ENCODE measurements around the gene SLC23A3. TPM values are rescaled to one million over a fixed set of nuclear protein-coding genes. Genes with fewer than 3 reads are reported as not detected.

The SLC23A3 gene
- total and polyA plus RNA-seq, 12 donors, result 0.28 to 2.1 (median 0.47) TPM

DNA sequence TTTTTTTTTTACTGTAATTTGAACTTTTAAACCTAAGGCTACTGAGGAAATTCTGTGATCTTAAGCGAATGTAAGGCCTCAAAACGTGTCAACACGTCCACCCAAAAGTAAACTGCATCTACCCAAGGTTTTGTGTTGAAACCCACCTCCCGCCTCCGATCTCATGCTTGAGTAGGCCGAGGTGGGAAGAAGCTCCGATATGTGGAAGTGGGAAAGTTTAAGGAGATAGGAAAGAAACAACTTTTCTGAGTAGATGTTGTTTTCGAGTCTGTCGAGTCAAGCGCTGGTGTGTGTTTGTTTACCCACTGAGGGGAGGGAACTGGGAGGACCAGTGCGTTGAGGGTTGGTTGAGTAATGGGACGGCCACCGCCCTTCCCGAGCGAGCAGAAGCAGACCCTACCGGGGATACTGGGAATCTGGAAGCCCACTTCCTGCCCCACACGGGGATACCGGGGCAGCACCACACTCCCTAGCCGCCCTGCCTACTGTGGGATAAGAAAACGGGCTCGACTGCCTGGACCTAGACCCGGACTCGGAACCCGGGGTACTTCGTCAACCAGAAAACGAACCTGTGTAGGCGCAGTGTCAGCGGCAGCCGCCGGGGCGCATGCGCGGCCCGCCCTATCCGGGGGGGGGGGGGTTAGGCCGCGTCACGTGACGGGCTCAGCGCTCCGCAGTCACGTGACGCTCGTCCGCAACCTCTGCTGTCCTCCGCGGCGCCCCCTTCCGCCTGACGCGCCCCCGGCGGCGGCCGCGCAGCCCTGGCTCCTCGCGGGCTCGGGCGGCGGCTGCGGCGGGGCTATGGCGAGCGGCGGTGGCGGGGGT, 7.9 kb upstream of the SLC23A3 start, which contains the start of gene RETREG2:
Gene RETREG2 (plus strand): TSS at position 724 of the 825 bp plus-strand sequence. CDS start 78 bp downstream, at position 802.
- 1% methylated on average over 58 to 67 of the region's 67 CpGs for WGBS, 2 donors
- DNase-seq, result peak; percentile 86 to 89
- intact Hi-C loops (cut with DNase I), result loop anchor here in 8 of 10 donors (1.0 to 10.0 kb wide), 10 partner anchors 17 to 210 kb away; partner anchors contain the start of genes DNPEP (in 4 of the 8), ZFAND2B (in 4 of the 8), NHEJ1 (in 3 of the 8) and ABCB6 (in 2 of the 8)
- no peaks in the 10 kb centered on the region for H3K9me3 ChIP-seq
- peaks cover 4 to 63% (median 56%) of the 10 kb centered on the region in 9 donors for H3K36me3 ChIP-seq
- no peaks in the 10 kb centered on the region for H3K27me3 ChIP-seq
- peak within 1 kb of the TSS; percentile 42 to 97 (median 92) for H3K4me3 ChIP-seq
- peak; percentile 77 to 93 (median 84) for ATAC-seq
- TF ChIP-seq, protein P1, sequence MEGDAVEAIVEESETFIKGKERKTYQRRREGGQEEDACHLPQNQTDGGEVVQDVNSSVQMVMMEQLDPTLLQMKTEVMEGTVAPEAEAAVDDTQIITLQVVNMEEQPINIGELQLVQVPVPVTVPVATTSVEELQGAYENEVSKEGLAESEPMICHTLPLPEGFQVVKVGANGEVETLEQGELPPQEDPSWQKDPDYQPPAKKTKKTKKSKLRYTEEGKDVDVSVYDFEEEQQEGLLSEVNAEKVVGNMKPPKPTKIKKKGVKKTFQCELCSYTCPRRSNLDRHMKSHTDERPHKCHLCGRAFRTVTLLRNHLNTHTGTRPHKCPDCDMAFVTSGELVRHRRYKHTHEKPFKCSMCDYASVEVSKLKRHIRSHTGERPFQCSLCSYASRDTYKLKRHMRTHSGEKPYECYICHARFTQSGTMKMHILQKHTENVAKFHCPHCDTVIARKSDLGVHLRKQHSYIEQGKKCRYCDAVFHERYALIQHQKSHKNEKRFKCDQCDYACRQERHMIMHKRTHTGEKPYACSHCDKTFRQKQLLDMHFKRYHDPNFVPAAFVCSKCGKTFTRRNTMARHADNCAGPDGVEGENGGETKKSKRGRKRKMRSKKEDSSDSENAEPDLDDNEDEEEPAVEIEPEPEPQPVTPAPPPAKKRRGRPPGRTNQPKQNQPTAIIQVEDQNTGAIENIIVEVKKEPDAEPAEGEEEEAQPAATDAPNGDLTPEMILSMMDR (IDR thresholded peaks at IDR 0.05), result peak in 6 of 9 donors; percentile 25 to 70 (median 38)
- peak within 1 kb of the TSS; percentile 89 to 100 (median 99) for H3K27ac ChIP-seq
- peaks cover 11 to 58% (median 37%) of the 10 kb centered on the region in 9 donors for H3K4me1 ChIP-seq

DNA sequence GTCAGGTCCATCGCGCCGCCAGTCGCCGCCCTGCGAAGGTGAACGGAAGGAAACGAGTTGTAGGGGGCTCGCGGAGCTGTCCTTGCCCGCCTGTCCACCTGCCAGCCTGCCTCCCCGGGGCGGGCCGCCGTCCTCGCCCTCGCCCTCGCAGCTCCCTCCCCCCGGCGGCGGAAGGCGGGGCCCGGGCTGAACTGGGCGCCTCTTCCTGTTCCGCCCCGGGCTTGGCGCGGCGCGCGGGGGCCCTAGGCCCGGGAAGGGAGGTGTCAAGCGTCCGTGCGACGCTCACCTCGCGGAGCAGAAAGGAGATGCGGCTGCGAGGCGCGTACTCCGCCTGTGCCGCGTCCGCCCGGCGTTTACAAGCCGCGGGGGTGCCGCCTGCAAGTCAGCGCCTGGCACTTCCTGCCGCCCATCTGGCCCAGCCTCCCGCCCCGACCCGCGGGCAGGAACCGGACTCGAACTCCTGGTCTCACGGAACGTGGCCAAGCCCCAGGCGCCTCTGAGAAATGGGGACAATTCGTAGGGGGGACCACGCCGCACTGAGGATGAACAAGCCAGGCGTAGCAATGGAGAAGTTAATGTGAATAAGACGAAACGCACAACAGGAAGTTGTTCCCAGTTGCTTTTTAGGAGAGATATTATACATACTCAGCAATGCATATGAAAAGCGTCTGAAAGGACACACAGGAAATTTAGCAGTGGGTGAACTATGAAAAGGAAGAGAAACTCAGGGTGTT, 7.2 kb upstream of the SLC23A3 start, which contains the start of gene CNPPD1:
Gene CNPPD1 (minus strand): TSS at position 108 of the 734 bp plus-strand sequence. CDS start 97 bp downstream, at position 11.
- ATAC-seq, result peak; percentile 87 to 93 (median 92)

DNA sequence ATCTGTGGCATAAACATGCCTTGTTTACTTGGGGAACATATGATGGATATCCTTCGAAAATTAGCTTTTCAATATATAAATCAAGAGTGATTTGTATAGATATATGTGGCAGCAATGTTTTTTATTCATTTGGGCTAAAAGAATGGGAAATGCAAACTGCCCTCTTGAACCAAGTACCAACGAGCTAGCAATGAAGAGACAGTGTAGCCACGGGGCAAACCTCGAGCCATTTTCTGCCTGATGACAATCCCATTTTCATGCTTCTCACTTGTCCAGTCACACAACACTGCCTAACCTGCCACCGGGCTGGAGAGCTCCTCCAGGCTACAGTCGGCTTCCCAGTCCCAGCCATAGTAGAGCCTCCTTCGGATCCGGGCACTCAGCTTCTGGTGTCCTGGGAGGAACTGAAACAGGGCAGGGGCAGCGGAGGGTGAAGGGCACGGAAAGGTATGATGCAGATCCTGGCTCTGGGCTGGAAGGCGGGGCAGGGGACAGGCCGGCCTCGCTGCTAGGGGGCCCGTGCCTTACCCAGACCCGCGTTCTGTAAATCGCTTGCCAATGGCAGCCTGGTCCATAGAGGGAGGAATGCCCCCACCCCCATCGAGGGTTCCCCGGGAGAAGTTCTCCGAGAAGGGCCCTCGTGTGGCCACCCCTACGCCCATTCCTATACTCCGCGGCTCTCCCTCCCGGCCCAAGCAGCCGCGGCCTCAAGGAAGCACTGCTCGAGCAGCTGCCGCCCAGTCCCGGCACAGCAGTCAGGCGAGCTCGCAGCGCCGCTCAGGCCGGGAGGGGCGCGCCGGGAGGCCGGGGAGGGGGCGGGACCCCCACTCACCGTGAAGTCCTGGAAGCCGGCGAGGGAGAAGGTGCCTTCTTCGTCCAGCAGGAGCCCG, 6.3 kb upstream of the SLC23A3 start:
- intact Hi-C loops (cut with DNase I), result loop anchor here in 8 of 10 donors (1.0 to 10.0 kb wide), 8 partner anchors 15 to 211 kb away; partner anchors contain the start of genes DNPEP (in 4 of the 8), ABCB6 (in 3 of the 8), NHEJ1 (in 2 of the 8) and ZFAND2B (in 2 of the 8)
- peaks cover 11 to 51% (median 43%) of the 10 kb centered on the region in 9 donors for H3K4me1 ChIP-seq
- peaks cover 0 to 59% (median 46%) of the 10 kb centered on the region in 9 donors for H3K36me3 ChIP-seq
- no peaks in the 10 kb centered on the region for H3K27me3 ChIP-seq
- WGBS, 2 donors, result 2 to 3% methylated on average over 44 to 45 of the region's 45 CpGs
- ATAC-seq (peak; percentile 26 to 66 (median 38)), DNase-seq (peak; percentile 48 to 49)
- H3K4me3 ChIP-seq, result peak overlapping the region; percentile 42 to 97 (median 92)
- TF ChIP-seq, protein P1 (IDR thresholded peaks at IDR 0.05), result peak in 5 of 9 donors; percentile 8 to 39 (median 29)
- peak overlapping the region; percentile 89 to 100 (median 99) for H3K27ac ChIP-seq
- H3K9me3 ChIP-seq, result no peaks in the 10 kb centered on the region

More for the DNA sequence above, 7.2 kb upstream of the SLC23A3 start, which contains the start of gene CNPPD1:
- peaks cover 11 to 51% (median 37%) of the 10 kb centered on the region in 9 donors for H3K4me1 ChIP-seq
- H3K27me3 ChIP-seq, result no peaks in the 10 kb centered on the region
- H3K27ac ChIP-seq, result peak within 1 kb of the TSS; percentile 89 to 100 (median 99)
- intact Hi-C loops (cut with DNase I), result loop anchor here in 8 of 10 donors (1.0 to 10.0 kb wide), 9 partner anchors 16 to 210 kb away; partner anchors contain the start of genes DNPEP (in 4 of the 8), ABCB6 (in 3 of the 8), ZFAND2B (in 3 of the 8) and NHEJ1 (in 2 of the 8)
- peak; percentile 87 to 93 for DNase-seq
- no peaks in the 10 kb centered on the region for H3K9me3 ChIP-seq
- TF ChIP-seq, protein P1 (IDR thresholded peaks at IDR 0.05), result peak in 1 of 9 donors; percentile 20
- H3K36me3 ChIP-seq, result peaks cover 4 to 63% (median 54%) of the 10 kb centered on the region in 9 donors
- WGBS, 2 donors, result 0 to 1% methylated on average over 52 to 69 of the region's 69 CpGs
- peak within 1 kb of the TSS; percentile 42 to 97 (median 92) for H3K4me3 ChIP-seq
